Renal cortical epithelial cell (primary cell): Measurements from ENCODE around the gene LTBR. TPM values are rescaled to one million over a fixed set of nuclear protein-coding genes. Genes with fewer than 3 reads are reported as not detected.
A peak's percentile ranks its signal among the peaks of the same experiment; 100 is the strongest.

ENCODE experiments used
- DNase-seq: peaks from one replicate; pipeline ENCODE4 v3.0.0-alpha.2; 2011; ENCODE audit warnings: low read depth
- total RNA-seq: library from RNA; depleted of rRNA; stranded (reverse); fragments of >200 nt; gene quantifications from 2 replicates; pipeline ENCODE4 v1.2.3, GENCODE V29; 2014

The LTBR gene
- total RNA-seq, 1 donor from 2014 or later, result 103 TPM

DNA sequence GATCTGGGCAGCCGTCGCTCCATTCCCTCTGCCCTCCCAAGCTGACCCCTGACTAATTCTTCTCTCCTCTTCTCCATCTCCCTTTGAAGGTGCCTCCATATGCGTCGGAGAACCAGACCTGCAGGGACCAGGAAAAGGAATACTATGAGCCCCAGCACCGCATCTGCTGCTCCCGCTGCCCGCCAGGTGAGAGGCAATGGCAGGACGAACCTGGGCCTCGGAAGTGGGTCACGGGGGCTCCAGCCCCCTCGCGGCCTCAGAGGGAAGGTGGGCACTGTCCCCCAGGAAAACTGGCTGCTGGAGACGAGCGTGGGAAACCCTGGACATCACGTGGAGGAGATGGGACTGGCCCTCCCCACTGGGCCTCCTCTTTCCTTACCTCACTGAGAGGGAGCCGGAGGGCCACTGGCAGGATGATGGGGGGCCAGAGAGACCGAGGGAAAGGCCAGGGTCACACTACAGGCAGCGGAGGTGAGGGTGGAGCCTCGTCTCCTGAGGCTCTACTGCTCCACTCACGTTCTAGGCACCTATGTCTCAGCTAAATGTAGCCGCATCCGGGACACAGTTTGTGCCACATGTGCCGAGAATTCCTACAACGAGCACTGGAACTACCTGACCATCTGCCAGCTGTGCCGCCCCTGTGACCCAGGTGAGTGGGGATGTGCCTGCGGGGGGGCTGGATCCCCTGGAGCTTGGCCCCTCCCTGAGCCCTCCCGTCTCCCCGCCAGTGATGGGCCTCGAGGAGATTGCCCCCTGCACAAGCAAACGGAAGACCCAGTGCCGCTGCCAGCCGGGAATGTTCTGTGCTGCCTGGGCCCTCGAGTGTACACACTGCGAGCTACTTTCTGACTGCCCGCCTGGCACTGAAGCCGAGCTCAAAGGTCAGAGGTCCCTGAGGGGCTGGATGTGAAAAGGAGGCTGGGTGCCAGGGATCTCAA lies 806 bp downstream of the LTBR start:
- DNase-seq, result no peak

DNA sequence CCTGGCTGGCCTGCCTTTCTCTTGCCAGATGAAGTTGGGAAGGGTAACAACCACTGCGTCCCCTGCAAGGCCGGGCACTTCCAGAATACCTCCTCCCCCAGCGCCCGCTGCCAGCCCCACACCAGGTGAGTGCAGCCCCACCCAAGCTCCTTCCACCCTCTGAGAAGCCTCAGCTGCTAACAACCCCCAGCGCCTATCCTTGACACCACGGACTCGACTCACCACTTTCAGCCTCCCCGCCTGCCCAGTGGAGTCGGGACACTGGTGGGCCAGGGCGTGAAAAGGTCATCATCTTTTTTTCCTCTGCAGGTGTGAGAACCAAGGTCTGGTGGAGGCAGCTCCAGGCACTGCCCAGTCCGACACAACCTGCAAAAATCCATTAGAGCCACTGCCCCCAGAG lies 2.1 kb downstream of the LTBR start:
- no peak for DNase-seq

GRCh38 chr12:6386491-6386890 lies 2.5 kb downstream of the LTBR start:
- no peak for DNase-seq

- DNase-seq, result no peak
Measured at GRCh38 chr12:6387541-6387940, 3.6 kb downstream of the LTBR start.

- no peak for DNase-seq
Measured at GRCh38 chr12:6390084-6390799, 6.3 kb downstream of the LTBR start.

DNA sequence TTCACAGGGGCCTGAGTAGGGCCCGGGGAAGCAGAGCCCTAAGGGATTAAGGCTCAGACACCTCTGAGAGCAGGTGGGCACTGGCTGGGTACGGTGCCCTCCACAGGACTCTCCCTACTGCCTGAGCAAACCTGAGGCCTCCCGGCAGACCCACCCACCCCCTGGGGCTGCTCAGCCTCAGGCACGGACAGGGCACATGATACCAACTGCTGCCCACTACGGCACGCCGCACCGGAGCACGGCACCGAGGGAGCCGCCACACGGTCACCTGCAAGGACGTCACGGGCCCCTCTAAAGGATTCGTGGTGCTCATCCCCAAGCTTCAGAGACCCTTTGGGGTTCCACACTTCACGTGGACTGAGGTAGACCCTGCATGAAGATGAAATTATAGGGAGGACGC lies 7.1 kb downstream of the LTBR start:
- no peak for DNase-seq

DNA sequence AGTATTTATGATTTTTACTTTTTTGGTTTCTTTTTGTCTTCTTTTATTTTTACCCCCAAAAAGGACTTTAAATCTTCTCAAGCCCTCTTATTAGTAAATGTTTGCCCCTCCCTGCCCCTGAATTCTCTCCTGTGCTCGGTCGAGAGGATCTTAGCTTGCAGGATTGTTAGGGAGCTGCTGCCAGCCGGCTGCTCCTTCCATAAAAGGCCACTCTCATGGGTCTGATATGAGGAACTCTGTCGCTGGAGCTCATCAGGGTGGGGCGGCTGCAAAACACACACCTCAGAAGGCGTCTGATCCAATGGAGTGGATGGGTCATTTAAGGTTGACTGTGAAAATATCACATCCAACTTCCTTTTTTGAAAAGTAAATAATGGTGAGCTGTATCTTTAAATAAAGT lies 8.5 kb downstream of the LTBR start:
- DNase-seq, result peak; percentile 15

DNA sequence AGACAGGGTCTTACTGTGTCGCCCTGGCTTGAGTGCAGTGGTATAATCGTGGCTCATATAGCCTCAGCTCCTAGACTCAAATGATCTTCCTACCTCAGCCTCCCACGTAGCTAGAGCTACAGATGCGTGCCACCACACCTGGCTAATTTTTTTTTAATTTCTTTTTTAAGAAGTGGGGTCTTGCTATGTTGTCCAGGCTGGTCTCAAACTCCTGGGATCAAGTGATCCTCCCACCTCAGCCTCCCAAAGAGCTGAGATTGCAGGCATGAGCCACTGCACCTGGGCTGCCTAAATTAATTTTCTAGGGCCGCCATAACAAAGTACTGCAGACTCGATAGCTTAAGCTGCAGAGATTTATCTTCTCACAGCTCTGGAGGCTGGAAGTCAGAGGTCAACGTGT lies 9.1 kb downstream of the LTBR start:
- DNase-seq, result no peak

DNA sequence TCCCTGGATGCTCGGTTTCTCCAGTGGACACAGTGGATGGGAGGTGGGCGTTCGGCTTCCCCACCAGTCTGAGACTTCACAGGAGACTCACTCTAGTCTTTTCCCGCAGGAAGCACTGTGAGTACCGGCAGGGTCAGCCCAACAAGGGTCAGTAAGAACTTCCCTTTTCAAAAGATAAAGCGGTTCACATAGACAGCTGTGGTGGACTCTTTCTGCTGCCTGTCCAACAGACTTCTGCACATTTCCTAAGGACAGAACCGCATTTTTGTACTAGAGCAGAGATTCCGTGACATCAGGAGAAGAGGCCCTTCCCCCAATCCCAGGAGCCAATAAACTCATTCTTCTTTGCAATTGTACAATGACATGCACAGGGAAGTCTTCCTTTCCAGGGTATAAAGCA lies 10.4 kb downstream of the LTBR start:
- DNase-seq, result no peak

GRCh38 chr12:6396031-6396430 lies 12.1 kb downstream of the LTBR start:
- no peak for DNase-seq

GRCh38 chr12:6399884-6400644 lies 16.1 kb downstream of the LTBR start:
- no peak for DNase-seq

- DNase-seq, result no peak
Measured at GRCh38 chr12:6404390-6404789, 20.4 kb downstream of the LTBR start.

- DNase-seq, result no peak
Measured at GRCh38 chr12:6405963-6406362, 22.0 kb downstream of the LTBR start.

GRCh38 chr12:6407236-6407954 lies 23.4 kb downstream of the LTBR start:
- DNase-seq, result no peak

- no peak for DNase-seq
Measured at GRCh38 chr12:6416596-6416995, 32.6 kb downstream of the LTBR start.

GRCh38 chr12:6418796-6419195 lies 34.8 kb downstream of the LTBR start:
- no peak for DNase-seq

GRCh38 chr12:6420364-6420763 lies 36.4 kb downstream of the LTBR start:
- no peak for DNase-seq

DNA sequence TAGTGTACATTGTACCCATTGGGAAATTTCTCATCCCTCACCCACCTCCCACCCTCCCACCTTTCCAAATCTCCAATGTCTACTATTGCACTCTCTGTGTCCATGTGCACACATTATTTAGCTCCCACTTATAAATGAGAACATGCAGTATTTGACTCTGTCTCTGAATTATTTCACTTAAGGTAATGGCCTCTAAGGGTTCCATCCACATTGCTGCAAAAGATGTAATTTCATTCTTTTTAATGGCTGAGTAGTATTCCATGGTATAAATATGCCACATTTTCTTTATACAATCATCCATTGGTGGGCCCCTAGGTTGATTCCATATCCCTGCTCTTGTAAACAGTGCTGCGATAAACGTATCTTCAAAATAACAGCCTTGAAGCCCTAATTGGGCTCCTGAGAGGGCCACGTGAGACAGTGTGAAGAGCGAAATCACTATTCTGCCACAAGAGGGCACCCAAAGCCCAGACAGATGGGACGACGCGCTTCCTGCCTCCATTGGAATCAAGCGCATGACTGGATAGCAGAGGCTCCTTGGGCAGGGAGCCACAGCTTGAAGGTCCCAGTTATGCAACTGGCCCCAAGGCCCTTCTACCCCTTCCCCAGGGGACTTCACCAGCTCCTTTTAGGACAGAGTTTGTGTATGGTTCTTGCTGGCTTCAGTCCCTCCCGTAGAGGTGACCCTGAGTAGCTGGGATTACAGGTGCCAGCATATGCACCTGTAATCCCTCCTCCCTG lies 39.5 kb downstream of the LTBR start:
- DNase-seq, result peak; percentile 84

DNA sequence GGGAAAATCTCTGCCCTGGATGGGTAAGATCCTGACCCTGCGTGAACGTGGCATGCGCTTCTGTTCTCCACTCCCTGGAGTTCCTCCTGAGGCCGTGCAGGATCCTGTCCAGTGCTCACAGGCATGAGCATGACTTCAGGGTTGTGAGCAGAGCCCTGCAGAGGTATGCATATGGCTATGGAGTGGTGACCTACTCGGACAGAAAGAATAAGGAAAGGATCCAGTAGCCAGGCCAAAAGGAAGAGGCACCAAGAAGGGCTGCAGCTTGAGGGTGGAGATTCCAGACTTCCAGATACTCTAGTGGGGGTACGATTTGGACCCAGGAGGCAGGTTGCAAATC lies 40.0 kb downstream of the LTBR start:
- DNase-seq, result peak; percentile 4

DNA sequence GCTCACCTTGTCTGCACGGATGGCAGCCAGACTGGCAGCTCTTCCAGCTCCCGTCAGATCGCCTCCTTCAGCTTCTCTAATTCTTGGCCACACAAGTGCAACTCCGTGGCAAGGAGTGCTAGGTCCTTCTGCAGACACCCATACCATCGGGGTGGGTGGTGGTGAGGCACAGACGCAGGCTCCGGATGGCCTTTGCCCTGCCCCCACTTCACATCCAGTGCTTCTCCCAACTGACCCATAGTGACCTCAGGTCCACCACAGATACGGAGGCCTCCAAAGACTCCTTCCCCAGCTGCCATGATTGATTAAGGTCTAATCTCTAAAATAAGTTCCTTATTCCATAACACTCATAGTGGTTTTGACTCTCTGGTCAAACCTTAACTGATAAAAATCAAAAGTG lies 40.9 kb downstream of the LTBR start:
- no peak for DNase-seq
